T47D (cell line): ENCODE measurements around the gene CBFA2T2.
A peak's percentile ranks its signal among the peaks of the same experiment; 100 is the strongest.
"Not testable (repeated sequence)": the region's sequence is repeated elsewhere in the genome, so short reads cannot be mapped to it uniquely, and the experiment has no call there.

Experiments
- DNase-seq, 2 experiments: peaks; one replicate each; pipeline versions ENCODE4 v3.0.0 to v3.0.0-alpha.2; 2011 to 2012; ENCODE audit warnings: low read depth in 1 of 2, low spot score in 1 of 2
- JUND ChIP-seq: IDR thresholded peaks from 2 replicates; pipeline ENCODE4 v1.6.1; 2012; ENCODE audit warnings: low read depth
- in situ Hi-C: cut with HindIII; loops from 2 replicates; pipeline ENCODE4 v1.10.0; 2016; ENCODE audit warnings: low sequenced_read_pairs, low pct_unique_long_range_greater_than_20kb

CBFA2T2 gene

GRCh38 chr20:33490023-33490933, at the start of gene CBFA2T2:
CBFA2T2 (plus strand) TSS chr20:33490096; CDS start chr20:33490268, 172 bp downstream.
- peak in 1 of 2 experiments; percentile 37 for DNase-seq
- in situ Hi-C loops = no loop called here
- TF ChIP-seq JUND = no peak

GRCh38 chr20:33440562-33440961, 49.3 kb upstream of the CBFA2T2 start:
- in situ Hi-C loops, DNase-seq: not testable (repeated sequence)

- DNase-seq = no peak
- TF ChIP-seq JUND = no peak
- in situ Hi-C loops = no loop called here
Measured at GRCh38 chr20:33441142-33441955, 48.5 kb upstream of the CBFA2T2 start.

- no peak for TF ChIP-seq JUND
- DNase-seq = no peak
- in situ Hi-C loops = no loop called here
Measured at GRCh38 chr20:33442136-33443005, 47.5 kb upstream of the CBFA2T2 start.

GRCh38 chr20:33443006-33443511, 46.8 kb upstream of the CBFA2T2 start:
- in situ Hi-C loops = no loop called here
- peak in 1 of 2 experiments; percentile 59 for DNase-seq
- TF ChIP-seq JUND = no peak

GRCh38 chr20:33443512-33444239, 46.2 kb upstream of the CBFA2T2 start, which contains the start of gene SNTA1:
SNTA1 (minus strand) TSS chr20:33443763; CDS start chr20:33443620, 143 bp downstream.
- DNase-seq = peak; percentile 95 to 98
- no peak for TF ChIP-seq JUND
- in situ Hi-C loops = no loop called here

- DNase-seq = peak in 1 of 2 experiments; percentile 56
Measured at GRCh38 chr20:33444797-33445560, 44.9 kb upstream of the CBFA2T2 start.

GRCh38 chr20:33445881-33446625, 43.8 kb upstream of the CBFA2T2 start:
- in situ Hi-C loops = no loop called here
- no peak for DNase-seq
- no peak for TF ChIP-seq JUND

More at GRCh38 chr20:33444797-33445560, 44.9 kb upstream of the CBFA2T2 start:
- in situ Hi-C loops = no loop called here
- TF ChIP-seq JUND = no peak

GRCh38 chr20:33450867-33451266, 39.0 kb upstream of the CBFA2T2 start:
- in situ Hi-C loops = no loop called here
- peak in 1 of 2 experiments; percentile 86 for DNase-seq
- TF ChIP-seq JUND = no peak

GRCh38 chr20:33456916-33457642, 32.8 kb upstream of the CBFA2T2 start:
- DNase-seq = peak; percentile 64 to 88
- in situ Hi-C loops = not testable (repeated sequence)
